ENCODE results near the gene ARPC2.

The ARPC2 gene

DNA sequence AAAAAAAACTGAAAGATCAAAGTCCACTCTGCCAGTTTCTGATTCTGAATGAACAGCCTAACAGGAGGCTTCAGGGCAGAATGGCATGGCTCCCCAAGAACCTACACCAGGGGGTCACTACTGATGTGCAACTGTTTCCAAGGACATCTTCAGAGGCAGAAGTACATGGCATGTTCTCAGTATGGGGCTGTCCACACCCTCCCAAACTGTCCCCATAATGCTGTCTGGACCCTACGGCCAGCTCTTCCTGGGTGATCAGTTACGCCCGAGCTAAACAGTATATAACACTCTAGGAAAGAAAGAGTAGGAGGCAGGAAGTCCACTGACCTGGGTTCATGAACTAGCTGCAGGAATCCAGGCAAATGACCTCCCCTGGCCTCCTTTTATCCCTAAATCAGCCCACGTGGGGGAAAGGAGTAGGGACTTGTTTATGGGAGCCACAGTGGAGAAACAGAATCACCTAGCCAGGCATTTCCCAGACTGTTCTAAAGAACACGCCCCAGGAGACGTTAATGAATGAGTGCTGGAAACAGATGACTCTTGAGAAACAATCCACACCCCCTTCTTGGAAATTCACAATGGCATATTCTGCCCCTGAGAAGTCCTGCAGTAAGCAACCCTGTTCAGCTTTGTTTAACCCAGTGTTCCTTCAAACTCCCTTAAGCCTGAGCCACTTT is 72.8 kb downstream of the ARPC2 start:
- no peak for DNase-seq (ENCODE audit: low spot score)

DNA sequence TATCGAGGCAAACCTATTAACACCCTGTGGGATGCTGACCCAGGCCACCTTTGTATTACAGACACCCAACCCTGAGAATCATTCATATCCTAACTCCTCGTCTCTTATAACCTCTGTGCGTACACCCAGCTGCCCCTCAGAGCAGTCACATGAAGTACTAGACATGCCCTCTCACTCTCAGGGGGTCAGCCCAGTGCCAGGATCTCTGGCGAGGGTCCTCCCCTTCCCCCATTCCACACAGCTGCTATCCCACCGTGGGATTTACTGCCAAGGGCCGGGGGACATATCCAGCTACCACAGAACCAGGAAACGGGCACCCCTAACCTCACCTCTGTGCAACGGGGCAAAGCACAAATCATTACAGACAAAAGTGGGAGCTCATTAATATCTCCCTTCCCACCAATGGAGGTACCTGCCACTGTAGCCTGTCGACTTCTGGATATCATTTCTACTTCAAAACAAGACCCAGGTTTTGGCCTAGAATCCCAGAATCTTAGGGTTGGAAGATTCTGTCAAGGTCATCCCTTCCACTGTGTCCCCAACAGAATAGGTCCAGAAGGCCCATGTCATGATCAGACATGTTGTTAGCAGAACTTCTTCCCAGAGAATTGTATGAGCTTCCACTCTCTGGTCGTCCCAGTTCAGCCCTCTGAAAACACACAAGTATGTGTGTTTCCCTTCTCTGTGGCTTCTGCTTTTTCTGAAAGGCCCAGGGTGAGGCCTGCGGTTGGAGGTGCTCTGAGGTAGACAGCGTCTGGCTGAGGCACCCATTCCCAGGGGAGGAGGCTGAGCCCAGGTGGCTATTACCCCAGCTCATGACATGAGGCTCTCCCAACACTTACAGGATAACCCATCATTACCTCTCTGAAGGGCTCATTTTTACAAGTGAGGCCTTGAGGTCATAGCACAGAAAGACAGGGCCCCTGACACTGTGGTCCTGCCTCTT is 73.6 kb downstream of the ARPC2 start:
- no peak for DNase-seq (ENCODE audit: low spot score)

DNA sequence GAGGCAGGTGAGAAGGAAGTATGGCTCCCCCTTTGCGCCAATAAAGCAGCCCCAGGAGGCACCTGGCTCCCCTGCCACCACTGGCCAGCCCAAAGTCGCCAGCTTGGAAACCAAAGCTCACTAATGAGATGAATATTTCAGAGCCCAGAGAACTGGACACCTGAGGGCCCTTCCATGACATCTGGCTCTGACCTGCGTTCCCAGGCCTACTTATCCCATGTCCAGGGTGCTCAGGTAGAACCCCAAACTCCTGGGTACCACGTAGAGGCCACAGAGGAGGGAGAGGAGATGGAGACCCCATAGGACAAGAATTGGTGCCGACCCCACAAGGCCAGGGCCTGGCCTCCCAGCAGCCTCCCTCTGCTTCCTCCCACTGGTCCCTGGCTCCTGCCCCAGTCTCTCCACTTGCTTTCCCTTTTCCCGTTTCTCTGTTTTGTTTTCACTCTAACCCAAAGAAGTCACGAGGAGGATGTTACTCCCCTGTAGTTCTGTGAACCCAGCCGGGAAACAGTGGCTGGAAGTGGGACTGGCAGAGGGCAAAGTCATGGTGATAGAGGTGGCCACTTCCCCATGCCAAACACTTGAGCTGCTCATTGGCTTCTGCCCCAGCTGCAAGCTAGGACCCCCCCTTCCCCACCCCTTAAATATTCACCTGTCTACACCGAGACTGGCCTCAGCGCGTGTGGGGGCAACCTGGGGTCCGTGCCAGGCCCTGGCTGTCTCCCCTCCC is 74.5 kb downstream of the ARPC2 start:
- DNase-seq (ENCODE audit: low spot score), result no peak

DNA sequence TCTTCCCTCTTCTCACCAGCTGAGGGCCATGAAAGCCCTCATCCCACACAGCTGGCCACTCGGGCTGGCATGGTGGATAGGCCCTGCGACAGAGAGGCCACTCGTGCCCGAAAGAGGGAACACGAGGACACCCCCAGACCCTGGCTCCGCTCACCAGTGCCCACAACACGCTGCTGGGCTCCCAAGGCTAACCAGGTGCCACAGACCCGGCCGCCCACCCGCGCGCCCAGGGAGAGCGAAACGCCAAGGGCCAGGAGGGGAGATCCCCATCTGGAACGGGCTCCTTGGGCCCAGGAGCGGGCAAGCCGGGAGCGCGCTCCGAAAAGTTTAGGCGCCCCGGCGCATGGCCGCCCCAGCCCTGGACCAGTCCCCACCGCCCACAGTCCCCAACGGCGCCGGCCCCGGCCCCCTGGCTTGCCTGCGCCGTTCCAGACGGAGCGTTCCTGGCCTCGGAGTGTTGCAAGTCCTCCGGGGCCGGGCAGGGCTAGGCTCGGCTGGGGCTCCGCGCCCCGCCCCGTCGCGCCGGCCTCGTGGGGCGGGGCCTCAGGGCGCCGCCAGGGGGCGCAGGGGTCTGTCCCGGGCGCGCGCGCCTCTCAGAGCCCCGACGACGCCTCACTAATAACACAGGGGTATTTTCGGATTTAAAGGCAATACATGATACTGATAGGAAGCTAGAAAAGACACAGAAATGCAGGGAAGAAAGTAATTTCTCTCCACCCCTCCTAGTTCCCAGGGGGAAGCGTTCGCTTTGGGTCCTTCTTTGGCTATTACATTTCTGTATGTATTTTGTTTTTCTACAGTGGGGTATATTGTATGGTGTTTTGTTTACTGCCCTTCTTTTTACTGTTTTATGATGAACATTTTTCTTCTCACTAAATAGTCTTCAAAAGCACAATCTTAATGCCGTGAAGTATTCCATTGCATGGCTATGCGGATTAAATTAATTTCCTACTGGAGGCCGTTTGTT is 75.3 kb downstream of the ARPC2 start, which contains the start of gene TMBIM1:
TSS of gene TMBIM1 (minus strand) at position 456 of the 967 bp plus-strand sequence. CDS start 10,362 bp downstream, outside the sequence.
- peak; percentile 88 for DNase-seq (ENCODE audit: low spot score)

DNA sequence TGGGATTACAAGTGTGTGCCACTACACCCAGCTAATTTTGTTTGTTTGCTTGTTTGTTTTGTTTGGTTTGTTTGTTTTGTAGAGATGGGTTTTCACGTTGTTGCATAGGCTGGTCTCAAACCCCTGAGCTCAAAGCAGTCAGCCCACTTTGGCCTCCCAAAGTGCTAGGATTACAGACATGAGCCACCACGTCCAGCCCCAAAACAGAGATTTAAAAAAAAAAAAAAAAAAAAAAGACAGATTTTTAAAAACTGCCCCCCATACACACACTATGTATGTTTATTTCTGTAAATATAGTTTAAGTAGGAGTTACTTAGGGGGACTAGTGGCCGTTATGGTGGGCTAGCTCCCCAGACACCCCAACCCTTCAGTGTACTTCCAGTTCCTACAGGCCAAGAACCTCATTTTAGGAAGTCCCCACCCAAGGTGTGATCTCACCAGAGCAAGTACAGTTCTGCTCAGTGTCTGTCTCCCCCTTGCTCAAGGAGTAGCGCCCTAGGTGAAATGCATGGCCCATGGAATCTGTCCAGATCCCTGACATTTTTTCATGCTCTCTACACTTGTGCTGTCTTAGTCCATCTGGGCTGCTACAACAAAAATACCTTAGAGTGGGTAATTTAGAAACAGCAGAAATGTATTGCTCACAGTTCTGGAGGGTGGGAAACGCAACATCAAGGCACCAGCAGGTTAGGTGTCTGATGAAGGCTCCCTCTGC is 76.9 kb downstream of the ARPC2 start:
- no peak for DNase-seq (ENCODE audit: low spot score)

DNA sequence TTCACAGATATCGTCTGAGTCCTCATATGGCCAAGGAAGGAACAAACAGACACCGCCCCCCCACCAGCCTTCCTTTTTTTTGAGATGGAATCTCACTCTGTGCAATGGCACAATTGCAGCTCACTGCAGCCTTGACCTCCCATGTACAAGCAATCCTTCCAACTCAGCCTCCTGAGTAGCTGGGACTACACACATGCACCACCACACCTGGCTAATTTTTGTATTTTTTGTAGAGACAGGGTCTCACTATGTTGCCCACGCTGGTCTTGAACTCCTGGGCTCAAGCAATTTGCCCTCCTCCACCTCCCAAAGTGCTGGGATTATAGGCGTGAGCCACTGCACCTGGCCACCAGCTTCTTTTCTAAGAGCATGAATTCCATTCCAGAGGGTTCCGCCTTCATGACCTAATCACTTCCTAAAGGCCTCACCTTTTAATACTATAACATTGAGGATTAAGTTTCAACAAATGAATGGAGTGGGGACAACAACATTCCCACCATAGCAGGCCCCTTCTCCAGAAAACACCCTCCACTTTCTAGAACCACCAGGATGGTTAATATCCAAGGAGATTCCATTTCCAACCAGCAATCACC is 77.5 kb downstream of the ARPC2 start:
- DNase-seq (ENCODE audit: low spot score), result no peak

DNA sequence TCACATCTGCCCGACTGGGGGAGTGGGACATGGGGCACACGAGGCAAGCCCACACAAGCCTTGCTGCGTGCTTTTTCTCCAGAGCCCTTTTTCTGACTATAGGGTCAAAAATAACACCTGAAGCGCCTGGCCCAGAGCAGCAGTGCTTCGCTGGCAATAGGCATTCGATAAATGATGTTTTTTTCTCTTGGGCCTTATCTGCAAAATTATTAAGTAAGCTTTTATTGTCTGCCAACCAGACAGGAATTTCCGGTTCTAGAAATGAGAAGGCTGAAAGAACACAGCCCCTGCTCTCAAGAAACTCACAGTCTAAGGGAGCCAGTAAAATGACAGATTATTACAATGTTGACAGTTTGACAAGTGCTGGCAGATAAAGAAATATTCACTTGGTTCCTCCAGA is 78.0 kb downstream of the ARPC2 start:
- DNase-seq (ENCODE audit: low spot score), result no peak

DNA sequence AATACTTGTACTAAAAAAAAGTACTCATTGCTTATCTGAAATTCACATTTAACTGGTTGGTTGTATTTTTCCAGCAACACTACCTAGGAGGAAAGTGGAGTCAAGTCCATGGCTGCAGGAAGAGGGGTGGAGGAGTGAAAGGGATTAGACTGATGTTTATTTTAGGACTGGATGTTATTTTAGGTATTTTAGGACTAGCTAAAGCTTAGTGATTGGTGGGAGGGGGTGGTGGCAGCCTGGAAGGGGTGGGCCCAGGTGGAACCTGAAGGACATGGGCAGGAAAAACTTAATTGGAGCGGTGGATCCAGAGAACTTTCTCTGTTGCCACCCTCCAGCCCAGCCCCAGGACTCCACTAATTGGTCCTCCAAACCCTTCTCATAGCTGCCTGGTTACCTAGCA is 79.2 kb downstream of the ARPC2 start:
- DNase-seq (ENCODE audit: low spot score), result no peak

DNA sequence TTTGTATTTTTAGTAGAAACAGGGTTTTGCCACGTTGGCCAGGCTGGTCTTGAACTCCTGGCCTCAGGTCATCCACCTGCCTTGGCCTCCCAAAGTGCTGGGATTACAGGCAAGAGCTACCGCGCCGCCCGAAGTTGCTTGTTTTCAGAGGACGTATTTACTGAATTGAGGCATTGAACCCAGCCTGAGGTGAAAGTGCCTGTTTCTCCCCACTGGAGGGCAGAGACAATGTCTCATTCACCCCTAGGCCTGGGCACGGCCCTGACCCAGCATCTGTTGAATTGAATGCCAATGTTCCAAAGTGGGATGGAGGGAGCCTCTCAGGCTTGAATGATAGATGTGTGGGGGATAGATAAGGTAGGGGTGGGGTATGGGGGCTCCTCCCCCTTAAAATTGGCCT is 79.9 kb downstream of the ARPC2 start:
- no peak for DNase-seq (ENCODE audit: low spot score)

DNA sequence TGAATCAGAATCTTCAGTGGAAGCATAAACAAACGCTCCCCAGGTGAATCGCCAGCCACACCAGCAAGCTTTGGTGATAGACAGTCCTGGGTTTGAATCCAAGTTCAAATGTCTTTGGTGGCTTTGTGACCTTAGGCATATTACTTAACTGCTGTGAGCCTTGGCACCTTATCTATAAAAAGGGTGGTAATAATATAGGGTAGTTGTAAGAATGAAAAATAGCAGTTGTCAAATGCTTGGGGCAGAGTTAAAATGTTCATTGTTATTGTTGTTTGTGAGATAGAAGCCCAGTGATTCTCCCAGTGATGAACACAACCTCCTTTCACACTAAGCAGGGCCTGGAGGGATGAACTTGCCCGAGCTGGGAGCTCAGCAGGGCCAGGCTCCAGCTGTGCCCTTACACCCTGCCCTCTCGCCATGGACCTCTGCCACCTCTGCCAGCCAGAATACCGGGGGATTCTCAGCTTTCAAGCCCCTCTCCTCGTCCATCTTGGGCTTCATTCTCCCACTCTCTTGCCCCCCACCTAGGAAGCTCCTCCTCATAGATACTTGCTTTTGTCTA is 81.4 kb downstream of the ARPC2 start:
- DNase-seq (ENCODE audit: low spot score), result no peak

DNA sequence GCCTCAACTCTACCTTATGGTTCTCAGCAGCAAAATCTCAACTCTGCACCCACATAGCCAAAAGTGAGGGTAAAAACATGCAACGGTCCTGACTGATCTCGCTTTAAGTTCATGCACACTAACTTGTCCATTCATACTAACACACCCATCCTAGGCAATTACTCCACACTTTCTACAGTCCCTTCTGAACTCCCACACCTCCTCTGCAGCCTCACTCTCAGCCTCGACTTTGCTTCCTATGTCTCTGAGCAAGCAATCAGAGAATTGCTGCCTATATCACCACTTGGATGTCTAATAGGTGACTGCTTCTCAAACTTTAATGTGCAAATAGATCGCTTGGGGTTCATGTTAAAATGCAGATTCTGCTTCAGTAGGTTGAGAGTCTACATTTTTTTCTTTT is 83.2 kb downstream of the ARPC2 start:
- DNase-seq (ENCODE audit: low spot score), result no peak

DNA sequence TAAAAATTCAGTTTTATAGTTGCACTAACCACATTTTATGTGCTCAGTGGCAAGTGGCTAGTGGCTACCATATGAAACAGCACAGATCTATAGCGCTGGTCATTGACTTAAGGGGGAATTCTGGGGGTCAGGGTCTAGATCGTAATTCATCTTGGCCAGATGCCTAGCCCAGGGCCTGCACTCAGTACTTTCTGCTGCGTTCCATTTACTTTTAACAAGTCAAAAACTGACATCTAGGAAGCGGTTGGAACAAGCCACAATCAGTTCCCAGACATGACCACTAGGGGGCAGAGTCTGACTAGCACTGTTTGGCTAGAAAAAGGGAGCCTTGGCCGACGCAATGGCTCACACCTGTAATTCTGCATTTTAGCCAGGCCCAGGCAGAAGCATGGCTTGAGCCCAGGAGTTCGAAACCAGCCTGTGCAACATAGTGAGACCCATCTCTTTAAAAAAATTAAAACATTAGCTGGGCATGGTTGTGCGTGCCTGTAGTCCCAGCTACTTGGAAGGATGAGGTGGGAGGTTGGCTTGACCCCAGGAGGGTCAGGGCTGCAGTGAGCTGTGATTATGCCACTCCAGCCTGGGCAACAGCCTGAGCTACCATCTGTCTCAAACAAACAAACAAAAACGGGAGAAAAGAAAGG is 84.3 kb downstream of the ARPC2 start:
- peak; percentile 79 for DNase-seq (ENCODE audit: low spot score)
